KOPT-K1 (cell line): ENCODE results near the gene MCM7.

Experiments
- H3K27ac ChIP-seq: fragments of 200-600 bp; sonication (generic); 2 replicates; pipeline ENCODE4 v1.5.1; 2016; ENCODE audit warnings: antibody characterized with exemption, mild to moderate bottlenecking, low read depth, low read length; ENCODE audit not compliant: poor library complexity, severe bottlenecking
- H3K36me3 ChIP-seq: fragments of 200-600 bp; sonication (generic); 2 replicates; pipeline ENCODE4 v1.5.1; 2017; ENCODE audit warnings: antibody characterized with exemption, mild to moderate bottlenecking, low read length, moderate library complexity; ENCODE audit not compliant: insufficient read depth
- H3K9me3 ChIP-seq: fragments of 200-600 bp; sonication (generic); 2 replicates; pipeline ENCODE4 v1.5.1; 2017; ENCODE audit warnings: antibody characterized with exemption, low read length, mild to moderate bottlenecking; ENCODE audit not compliant: insufficient read depth, poor library complexity, severe bottlenecking

Gene MCM7

GRCh38 chr7:100127866-100128636 is 26.9 kb upstream of the MCM7 start:
- Histone ChIP-seq H3K9me3 (no peaks in the 10 kb centered on the region), H3K36me3 (peaks cover 11% of the 10 kb centered on the region; the same call in 1 of the 2 replicates), H3K27ac (peak overlapping the region; percentile 94)

GRCh38 chr7:100126931-100127865 is 26.0 kb upstream of the MCM7 start, which contains the start of gene MBLAC1:
MBLAC1 (plus strand) TSS chr7:100126967; CDS start chr7:100127396, 429 bp downstream.
- Histone ChIP-seq H3K36me3 (peaks cover 11% of the 10 kb centered on the region; the same call in 1 of the 2 replicates), H3K9me3 (no peaks in the 10 kb centered on the region), H3K27ac (peak within 1 kb of the TSS; percentile 94)

GRCh38 chr7:100126239-100126930 is 25.2 kb upstream of the MCM7 start:
- peak overlapping the region; percentile 94 for H3K27ac ChIP-seq
- no peaks in the 10 kb centered on the region for H3K9me3 ChIP-seq
- peaks cover 11% of the 10 kb centered on the region; the same call in 1 of the 2 replicates for H3K36me3 ChIP-seq

- no peaks in the 10 kb centered on the region for H3K9me3 ChIP-seq
- H3K27ac ChIP-seq: peak overlapping the region; percentile 1
- peaks cover 11% of the 10 kb centered on the region; the same call in 1 of the 2 replicates for H3K36me3 ChIP-seq
These were observed 23.4 kb upstream of the MCM7 start for GRCh38 chr7:100124301-100125230.

GRCh38 chr7:100122568-100122967 is 21.4 kb upstream of the MCM7 start:
- Histone ChIP-seq H3K36me3 (peaks cover 11% of the 10 kb centered on the region; the same call in 1 of the 2 replicates), H3K27ac (no peak overlapping the region), H3K9me3 (no peaks in the 10 kb centered on the region)

- Histone ChIP-seq H3K9me3 (no peaks in the 10 kb centered on the region), H3K36me3 (peaks cover 11% of the 10 kb centered on the region; the same call in 1 of the 2 replicates), H3K27ac (no peak overlapping the region)
These were observed 20.9 kb upstream of the MCM7 start for GRCh38 chr7:100122067-100122466.

GRCh38 chr7:100120733-100121036 is 19.5 kb upstream of the MCM7 start:
- Histone ChIP-seq H3K36me3 (peaks cover 16% of the 10 kb centered on the region; the same call in 1 of the 2 replicates), H3K27ac (peak overlapping the region; percentile 66), H3K9me3 (no peaks in the 10 kb centered on the region)

- H3K27ac ChIP-seq: peak overlapping the region; percentile 66
- H3K36me3 ChIP-seq: peaks cover 19% of the 10 kb centered on the region; the same call in 1 of the 2 replicates
- H3K9me3 ChIP-seq: no peaks in the 10 kb centered on the region
These were observed 19.0 kb upstream of the MCM7 start for GRCh38 chr7:100119970-100120732.

- peaks cover 22% of the 10 kb centered on the region; the same call in 1 of the 2 replicates for H3K36me3 ChIP-seq
- no peaks in the 10 kb centered on the region for H3K9me3 ChIP-seq
These were observed 18.1 kb upstream of the MCM7 start, which contains the start of the genes CNPY4 and TAF6 for GRCh38 chr7:100119072-100119969. CNPY4 (plus strand) TSS chr7:100119634; CDS start chr7:100119745, 111 bp downstream. TAF6 (minus strand) TSS chr7:100119358; CDS start chr7:100114209, 5,149 bp downstream.

GRCh38 chr7:100118388-100119071 is 17.3 kb upstream of the MCM7 start:
- Histone ChIP-seq H3K9me3 (no peaks in the 10 kb centered on the region), H3K27ac (peak overlapping the region; percentile 66), H3K36me3 (peaks cover 25% of the 10 kb centered on the region)

More at GRCh38 chr7:100119072-100119969, 18.1 kb upstream of the MCM7 start, which contains the start of the genes CNPY4 and TAF6:
- peak within 1 kb of the TSS; percentile 66 for H3K27ac ChIP-seq

- no peaks in the 10 kb centered on the region for H3K9me3 ChIP-seq
- H3K27ac ChIP-seq: no peak overlapping the region
- peaks cover 60% of the 10 kb centered on the region for H3K36me3 ChIP-seq
These were observed 13.8 kb upstream of the MCM7 start for GRCh38 chr7:100115026-100115425.

- Histone ChIP-seq H3K9me3 (no peaks in the 10 kb centered on the region), H3K27ac (no peak overlapping the region), H3K36me3 (peaks cover 90% of the 10 kb centered on the region)
These were observed 10.7 kb upstream of the MCM7 start for GRCh38 chr7:100111914-100112313.
